ENCODE results near the gene TIPARP.

DNA sequence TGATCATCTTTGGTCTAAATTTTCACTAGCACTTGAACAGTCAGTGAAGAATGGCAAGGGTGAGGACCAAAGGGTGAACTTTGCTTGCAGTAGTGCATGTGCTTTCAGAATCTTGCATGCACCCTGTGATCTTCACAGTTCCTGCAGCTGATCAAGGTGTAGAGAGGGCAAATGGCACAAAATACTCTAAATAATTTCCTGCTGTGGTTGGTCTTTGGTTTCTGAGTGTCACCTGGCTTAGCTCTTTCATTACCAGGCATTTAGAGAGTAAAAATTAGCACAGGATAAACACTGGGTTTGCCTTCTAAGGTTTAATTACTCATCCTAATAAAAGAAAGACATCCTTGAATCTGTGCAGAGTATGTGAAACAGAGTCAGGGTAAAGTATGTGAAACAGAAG is 11.4 kb downstream of the TIPARP start:
- TF ChIP-seq CTCF (IDR thresholded peaks at IDR 0.05): no peak
- TF ChIP-seq POLR2AphosphoS5 (IDR thresholded peaks at IDR 0.05): no peak
- no peak for TF ChIP-seq EP300 (IDR thresholded peaks at IDR 0.05)

Measured in sigmoid colon (tissue), 4 donors.